HEK293T (cell line): ENCODE results near the gene XKRX.

Experiments used
- LEF1 ChIP-seq: fragments of 450-650 bp; IDR thresholded peaks from 2 replicates; pipeline ENCODE4 v1.6.1; 2017; ENCODE audit warnings: mild to moderate bottlenecking, borderline replicate concordance
- NFRKB ChIP-seq: fragments of 450-650 bp; IDR thresholded peaks from 2 replicates; pipeline ENCODE4 v1.6.1; 2016; ENCODE audit warnings: mild to moderate bottlenecking, moderate library complexity
- TARDBP ChIP-seq: fragments of 450-650 bp; IDR thresholded peaks from 2 replicates; pipeline ENCODE4 v1.6.1; 2016

GRCh38 chrX:100870527-100870926, 58.2 kb downstream of the XKRX start:
- TF ChIP-seq TARDBP = no peak
- TF ChIP-seq LEF1 = no peak
- TF ChIP-seq NFRKB = no peak
